GM18519 (cell line): Measurements from ENCODE around the gene ENHO.

Experiments used
- ATAC-seq: cut with Tn5 transposase; IDR thresholded peaks from one replicate; pipeline ENCODE4 v1.9.1; 2021; ENCODE audit warnings: mild to moderate bottlenecking, moderate library complexity; ENCODE audit not compliant: unreplicated experiment, low FRiP score

ENHO gene

DNA sequence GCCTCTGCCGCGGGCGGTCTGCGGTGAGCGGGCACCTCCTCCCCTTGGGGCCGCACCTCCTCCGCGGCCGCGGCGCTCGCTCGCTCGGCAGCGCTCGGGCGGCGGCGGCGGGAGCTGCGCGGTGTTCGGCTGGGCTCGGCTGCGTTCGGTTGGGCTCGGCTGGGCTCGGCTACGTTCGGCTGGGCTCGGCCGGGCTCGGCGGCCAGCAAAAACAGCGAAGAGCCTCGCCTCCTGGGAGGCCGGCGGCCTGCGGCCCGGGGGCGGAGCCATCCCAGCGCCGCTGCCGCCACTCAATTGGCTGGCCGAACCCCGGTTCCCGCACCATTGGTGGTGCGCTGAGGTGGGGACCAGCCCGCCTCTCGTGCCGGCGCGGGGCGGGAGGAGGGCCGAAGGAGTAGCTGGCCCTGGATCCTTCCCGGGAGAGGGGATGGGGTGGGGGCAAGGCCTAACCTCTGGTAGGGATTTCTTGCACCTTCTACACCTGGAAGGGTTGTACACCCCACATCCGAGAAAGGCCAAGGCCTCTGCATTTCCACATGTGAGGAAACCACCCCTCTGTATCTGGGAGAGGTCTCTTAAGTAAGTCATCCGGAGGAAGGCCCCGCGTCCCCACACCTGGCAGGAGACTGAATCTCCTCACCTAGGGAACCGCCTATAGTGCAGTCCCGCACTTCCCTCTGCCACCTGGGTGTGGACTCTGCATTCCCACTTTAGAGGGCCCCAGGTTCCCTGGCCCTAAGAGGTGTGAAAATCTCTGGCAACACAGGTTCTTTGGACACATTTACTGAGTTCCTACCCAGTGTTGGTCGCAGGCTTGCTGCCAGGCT lies at the start of gene ENHO:
Gene ENHO (minus strand): TSS at position 20 of the 827 bp plus-strand sequence. CDS start 1,295 bp downstream, outside the sequence.
- ATAC-seq: peak; percentile 73

DNA sequence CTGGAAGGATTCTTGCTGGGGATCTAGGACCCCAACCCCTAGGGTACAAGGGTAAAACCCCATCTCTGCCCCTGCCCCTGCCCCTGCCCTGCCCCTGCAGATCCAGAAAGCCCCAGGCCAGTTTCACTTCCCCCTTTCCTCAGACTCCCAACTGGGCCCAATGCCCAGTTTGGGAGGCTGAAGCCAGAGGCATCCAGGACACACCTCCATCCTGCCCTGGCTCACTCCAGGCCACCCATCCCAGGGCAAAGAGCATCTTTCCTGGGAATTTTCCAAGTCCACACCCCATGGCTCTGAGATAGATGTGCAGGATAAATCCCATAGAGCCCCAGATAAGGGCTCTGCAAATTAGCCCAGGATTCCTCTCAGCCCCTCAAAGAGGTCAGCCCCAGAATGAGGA lies 49.3 kb upstream of the ENHO start:
- ATAC-seq: no peak

DNA sequence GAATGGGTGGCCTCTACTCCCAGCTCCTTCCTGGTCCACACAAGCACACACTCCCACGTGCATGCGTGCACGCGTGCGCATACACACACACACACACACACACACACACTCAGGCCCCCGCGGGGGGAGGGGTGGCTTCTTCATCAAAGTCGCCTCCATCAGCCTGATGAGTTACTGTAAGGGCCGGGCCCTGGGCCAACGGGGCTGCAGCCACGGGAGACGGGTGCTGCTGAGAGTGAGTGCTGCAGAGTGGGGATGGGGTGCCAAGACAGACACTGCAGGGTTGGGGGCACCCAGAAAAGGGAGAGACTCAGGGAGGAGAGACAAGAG lies 48.7 kb upstream of the ENHO start:
- ATAC-seq: no peak

DNA sequence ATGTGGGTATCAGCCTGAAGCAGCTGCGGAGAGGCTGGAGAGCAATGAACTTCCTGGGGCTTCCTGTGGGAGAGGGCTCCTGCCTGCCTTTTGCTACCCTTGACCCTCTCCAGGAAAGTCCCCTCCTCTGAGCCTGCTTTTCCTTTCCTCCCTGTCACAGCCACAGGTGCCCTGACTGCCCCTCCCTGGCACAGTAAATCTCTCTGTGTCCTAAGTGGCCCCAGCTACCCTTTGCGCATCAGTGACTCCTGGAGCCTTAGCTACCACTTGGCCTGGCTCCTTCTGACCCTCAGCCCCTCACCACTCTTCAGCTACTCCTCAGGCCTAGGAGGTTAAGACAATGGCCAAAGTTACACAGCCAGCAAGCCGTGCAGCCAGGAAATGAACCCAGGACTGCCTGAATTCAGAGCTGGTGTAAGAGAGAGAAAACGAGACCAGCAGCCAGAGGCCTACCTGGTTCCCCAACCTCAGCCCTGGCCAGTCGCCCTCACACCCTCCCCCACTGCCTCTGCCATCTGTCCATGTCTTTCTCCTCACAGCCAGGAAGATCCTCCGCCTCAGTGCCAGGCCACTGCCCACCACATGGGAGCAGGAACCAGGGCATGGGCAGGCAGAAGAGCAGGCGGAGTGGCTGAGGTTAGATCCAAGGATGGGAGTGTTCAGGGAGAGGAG lies 48.2 kb upstream of the ENHO start:
- ATAC-seq: no peak

DNA sequence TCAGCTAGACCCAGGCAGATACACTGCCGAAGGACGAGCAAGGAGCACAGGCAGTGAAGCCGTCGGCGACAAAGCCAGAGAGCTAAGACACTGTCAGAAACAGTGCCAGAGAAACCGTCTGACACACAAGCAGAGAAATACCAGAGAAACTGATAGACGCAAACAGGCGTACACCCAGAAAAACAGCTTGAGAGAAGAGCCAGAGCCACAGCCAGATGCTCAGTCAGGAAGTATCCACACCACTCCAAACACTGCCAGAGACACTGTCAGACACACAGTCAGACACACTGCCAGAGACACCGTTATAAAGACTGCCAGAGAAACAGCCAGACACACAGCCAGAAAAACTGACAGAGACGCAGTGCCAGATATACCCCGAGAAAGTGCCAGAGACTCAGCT lies 47.6 kb upstream of the ENHO start:
- ATAC-seq: no peak

DNA sequence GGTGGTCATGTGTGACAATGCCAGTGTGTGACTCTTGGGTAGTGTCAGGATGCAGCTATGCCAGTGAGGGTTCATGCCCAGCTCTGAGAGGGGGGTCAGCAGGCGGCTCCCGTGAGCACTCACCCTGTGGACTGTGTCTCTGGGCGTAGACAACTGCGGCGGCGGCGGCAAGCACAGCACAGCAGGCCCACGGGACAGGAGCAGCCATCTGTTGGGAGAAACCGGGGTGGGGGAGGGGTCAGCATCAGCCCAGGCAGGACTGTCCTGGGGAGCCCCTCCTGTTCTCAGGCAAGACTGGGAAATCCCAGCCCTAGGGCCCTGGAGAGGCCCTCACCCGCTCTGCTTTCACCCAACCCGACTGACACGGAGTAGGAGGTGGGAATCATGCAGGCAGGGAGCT lies 46.0 kb upstream of the ENHO start:
- no peak for ATAC-seq

DNA sequence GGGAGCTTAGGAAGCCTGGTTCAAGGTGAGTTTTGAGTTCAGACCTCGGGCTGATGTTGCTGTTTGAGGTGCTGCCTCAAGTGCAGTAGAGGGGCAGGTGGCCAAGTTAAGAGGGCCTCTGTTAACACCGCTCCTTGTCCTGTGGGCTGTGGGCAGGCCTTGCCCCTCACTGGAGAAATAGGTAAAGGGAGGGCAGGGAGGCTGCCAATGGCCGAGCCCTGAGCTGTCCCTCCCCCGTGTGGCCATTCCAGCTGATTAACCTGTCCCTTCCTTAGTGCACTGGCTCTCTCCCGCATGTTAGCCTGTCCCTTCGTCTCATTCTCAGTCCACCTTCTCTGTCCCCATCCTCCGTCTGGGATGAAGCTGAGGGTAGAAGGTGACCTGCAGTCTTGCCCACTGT lies 45.3 kb upstream of the ENHO start:
- ATAC-seq: no peak

DNA sequence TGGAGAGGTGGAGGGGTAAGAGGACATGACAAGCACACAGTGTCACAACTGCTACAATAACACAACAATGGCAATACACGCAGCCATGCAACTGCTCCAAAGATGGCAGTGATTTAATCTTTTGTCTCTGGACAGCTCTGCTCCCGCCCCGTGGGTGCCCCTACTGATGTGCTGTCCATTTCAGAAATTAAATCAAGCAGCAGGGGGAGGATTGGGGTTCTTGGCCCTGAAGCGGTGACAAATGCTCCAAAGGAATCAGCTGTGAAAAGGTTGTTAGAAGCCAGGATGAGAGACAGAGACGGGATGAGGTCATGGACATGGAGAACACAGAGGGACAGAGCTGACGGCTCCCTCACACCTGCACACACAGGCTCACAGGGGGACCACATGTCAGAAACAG lies 44.2 kb upstream of the ENHO start:
- ATAC-seq: no peak

DNA sequence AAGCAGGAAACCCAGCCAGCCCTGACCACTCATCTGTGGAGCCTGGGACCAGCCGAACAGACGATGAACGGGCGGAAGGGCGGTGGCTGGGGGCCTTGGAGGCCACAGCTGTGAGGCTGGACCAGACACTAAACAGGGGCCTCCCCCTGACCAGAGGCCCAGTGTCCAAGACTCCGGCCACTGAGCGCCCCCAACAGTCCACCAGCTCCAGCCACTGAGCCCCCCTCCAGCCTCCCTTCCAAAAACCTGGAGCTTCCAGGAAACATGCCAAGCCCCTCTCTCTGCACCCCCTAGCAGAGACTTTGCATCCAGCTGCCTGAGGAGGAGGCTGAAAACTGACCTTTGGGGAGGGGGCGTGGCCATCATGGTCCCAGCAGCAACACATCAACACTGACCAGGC lies 43.5 kb upstream of the ENHO start:
- ATAC-seq: no peak

DNA sequence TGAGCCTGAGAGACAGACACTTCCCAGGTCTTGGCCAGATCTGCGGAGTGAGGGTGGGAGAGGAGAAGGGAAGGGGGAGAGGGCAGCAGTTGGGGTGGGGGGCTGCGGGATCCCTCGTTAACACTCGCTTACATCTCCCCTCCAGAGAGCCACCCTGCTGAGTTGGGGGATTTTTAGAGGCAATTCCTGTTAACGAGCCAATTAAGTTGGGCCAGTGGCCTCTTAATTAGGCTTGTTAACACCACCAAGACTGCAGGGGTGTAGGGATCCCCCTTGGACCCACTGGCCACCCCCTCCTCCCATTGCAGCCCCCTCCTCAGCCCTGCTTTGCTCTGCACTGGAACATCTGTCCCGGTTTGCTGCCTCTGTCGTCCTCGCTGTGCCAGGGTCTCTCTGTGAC lies 43.1 kb upstream of the ENHO start:
- ATAC-seq: no peak

DNA sequence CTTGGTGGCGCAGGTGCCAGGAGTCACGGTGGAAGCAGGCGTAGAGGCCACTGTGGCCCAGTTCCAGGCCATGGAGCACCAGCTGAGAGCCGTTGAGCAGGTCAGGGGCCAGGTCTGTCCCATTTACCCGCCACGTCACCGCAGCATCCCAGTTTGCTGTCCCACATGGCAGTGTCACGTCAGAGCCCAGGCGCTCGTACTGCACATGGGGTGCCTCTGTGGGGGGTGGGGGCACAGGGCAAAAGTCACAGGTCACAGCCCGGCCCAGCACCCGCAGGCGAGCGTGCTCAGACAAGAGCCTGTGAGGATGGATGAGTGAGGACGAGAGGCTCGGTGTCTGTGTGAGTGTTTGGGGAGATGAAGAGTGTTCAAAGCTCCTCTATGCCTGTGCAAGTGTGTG lies 41.8 kb upstream of the ENHO start:
- no peak for ATAC-seq

DNA sequence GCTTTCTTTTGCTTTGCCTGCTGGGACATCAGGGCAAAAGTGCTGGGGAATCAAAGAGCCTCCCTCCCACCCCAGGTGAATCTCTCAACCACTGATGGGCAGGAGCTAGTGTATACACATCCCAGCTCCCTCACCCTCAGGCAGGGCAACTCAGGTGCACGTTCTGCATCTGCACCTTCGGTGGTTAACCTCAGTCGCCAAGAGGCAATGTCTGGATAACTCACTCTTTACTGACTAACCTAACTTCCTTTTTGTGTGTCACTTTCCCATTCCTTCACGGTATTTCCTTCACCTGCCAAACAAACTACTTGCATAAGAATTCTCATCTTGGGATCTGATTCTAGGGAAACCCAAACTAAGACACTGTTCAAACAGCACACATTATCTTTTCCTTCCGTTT lies 40.5 kb upstream of the ENHO start:
- ATAC-seq: no peak

DNA sequence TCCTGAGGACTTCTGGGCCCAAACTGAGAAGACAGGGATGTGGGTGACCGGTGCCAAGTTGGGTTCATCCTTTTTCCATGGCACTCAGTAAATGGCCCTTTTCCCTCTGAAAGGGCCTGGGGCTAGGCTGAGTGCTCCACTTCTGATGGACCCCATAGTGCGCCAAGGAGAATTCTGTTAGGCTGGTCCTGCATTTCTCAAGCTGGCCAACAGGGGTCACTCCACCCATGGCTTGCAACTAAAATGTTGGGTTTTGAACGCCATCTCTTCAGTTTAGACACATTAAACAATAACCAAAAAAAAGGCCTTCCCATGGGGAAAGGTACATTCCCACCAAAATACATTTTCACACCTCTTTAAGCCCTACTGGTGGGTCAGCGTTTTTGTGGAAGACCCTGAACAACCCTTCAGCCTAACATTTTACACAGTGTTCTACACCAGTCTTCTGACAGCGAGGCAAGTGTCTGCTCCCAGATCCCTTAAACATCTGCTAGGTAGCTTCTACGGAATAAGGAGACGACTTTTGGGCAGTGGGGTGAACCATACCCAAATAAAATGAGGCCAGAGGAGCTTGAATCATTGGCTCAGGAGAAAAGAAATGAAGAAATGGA lies 39.5 kb upstream of the ENHO start:
- ATAC-seq: no peak

DNA sequence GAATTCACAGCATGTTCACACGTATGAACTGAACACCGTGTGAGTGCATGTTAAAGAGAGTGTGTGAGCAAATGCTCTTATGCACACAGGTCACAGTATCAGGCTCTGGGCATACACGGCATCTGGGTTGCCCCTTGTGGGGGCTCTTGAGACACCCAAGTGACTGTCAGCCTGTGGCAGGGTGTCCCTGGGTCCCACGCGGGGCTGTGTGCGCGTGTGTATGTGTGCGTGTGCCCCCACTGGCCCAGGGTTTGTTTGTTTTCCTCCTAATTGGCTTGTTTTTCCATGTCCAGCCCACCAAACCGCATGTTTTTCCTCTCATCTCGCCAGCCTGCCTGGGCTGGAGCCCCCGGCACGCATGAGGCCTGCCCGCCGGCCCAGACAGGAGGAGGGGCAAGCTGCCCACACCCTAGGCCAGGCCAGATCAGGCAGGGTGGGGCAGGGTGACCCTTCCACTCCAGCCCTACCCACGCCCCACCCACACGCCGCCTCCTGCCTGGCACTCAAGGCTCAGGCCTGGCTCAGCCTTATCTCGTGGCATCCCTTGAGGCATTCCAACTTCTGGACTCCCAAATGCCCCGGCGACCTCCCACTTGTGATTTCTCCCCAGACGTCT lies 37.9 kb upstream of the ENHO start:
- ATAC-seq: no peak

DNA sequence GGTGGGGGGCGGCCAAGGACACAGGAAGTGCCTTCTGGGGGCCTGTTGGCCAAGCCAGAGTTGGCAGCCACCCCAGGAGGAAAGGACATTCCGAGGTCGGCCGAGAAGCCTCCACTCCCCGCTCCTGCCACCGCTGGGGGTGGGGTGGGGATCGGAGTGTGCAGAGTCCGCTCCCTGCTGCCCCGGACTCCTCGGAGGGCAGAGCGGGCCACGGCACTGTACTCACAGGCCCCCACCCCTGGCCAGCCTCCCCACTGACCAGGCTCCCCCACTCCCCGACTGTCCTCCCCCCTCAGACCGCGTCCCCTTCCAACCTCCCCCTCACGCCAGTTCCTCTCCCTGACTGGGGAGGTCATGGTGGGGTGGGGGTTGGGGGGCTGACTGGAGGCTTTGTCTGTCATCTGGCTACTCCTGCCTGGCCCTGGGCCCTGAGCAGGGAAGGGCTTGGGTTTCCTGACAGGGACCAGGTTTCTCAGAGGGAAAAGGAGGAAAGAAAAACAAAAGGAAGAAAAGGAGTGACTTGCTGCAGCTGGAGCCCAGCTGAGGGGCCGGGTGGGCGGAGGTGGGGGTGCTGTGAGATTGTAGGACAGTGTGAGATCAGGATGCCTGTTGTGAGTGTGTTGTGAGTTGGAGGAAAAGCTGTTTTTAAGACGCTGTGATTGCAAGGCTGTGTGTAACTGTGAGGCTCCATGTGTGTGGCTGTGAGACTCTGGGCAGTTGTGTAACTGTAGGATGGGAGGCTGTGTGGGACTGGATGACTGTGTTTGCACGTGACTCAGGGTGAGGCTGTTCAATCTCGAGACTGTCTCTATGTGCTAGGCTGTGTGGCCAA lies 37.0 kb upstream of the ENHO start:
- no peak for ATAC-seq

DNA sequence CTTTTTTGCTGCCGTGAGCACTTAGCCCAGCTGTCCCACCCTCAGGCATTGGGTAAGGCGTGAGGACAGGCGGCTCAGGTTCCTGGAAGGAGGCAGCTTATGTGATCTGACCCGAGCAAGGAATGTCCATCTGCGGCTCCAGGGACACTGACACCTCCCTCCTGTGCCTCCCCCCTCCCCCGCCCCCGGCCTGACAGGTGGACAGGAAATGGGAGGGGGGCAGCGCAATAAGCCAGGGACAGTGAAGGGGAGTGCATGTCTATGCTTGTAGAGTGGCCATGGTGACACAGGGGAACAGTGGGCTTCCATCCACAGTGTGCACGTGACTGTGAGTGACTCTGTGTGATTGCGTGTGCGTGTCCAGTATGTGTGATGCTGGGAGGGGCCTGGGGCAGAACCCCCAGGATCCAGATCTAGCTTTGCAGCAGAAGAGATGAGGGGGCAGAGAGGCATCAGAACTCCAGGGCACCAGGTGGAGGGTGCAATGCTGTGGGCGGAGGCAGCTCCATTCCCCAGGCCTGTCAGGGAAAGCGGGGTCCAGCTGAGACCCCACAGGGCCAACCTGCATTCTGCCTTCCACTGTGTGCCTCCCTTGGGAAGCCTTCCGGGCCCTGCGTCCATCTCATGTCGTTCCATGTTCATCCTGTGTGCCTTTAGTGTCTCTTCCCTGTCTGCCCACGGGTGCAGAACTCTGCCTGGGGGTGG lies 36.3 kb upstream of the ENHO start:
- no peak for ATAC-seq

DNA sequence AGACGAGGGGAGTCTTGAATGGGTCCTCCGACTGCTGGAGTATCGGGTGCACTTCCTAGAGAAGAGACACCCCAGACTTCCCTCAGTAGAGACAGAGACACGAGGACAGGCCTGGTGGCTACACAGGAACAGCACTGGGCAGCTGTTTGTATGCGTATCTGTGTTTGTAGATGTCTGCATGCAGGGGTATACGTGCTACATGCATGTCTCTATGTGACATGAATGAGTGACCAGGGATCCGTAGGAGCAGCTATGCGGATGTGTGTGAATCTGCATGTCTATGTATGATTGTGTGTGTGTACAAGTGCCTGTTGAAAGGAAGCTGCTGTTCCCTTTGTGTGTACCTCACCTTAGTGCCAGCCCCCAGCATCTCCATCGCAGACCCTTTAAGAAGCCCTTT lies 35.6 kb upstream of the ENHO start:
- ATAC-seq: no peak

DNA sequence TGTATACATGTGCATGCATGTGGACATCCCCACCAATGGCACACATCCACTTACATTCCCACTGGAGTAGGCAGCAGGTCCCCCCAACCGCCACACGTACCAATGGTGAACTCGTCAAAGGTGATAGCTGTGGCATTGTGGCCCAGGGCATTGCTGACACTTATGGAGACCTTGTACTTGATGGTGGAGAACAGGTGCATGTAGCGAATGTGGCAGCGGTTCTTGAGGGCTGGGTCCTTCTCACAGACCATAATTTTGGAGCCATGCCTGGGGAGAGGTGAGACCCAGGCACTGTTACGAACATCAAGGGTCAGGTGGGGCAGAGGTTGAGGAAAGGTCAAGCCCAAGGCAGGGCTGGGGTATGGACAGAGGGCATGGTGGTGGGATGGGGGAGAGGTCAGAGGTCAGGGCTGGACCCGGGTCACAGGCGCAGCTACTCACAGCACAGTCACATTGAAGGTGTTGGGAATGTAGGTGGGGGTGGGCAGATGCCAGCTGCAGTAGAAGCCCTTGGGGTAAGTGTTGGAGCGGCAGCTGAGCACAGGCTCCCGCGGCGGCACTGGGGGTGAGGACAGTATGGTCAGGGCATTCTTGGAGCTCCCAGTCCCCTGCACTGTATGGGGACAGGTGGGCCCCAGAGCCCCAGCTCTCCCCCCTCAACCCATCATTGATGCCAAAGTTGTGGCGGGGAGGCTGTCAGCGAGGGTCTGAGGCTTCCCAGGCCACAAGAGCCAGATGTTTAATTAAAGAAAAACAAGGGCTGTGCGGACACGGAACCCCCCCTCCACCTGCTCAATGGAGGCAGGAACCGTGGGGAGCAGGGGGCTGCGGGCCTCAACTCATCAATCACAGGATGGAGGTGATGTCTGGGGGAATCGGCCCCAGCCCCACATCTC lies 34.9 kb upstream of the ENHO start:
- ATAC-seq: no peak

DNA sequence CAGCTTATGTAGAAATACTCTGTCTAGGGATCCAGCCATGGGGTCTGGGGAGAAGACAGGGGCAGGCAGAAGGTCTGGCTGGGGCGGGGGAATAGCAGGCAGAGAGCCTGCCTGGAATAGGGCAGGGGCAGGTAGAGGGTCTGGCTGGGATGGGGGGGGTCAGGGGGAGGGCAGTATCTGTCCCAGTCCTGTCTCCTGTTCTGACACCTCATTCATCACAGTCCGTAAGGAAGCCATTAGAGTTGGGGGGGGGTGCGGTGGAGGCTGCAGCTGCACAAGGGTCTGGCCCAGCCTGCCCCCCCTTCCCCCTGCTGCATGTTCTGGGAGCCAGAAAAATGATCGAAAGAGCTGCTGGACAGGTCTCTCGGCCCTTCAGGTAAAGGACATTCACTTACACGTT lies 34.2 kb upstream of the ENHO start:
- no peak for ATAC-seq
